D721Med (cell line): ENCODE results near the gene TLR1.

Experiments used
- DNase-seq: peaks from one replicate; pipeline ENCODE4 v3.0.0; 2011; ENCODE audit warnings: low spot score; ENCODE audit not compliant: insufficient read length
- FAIRE-seq: peaks from 2 replicates; lab custom pipeline; 2011; peaks lifted over from hg19 to GRCh38; lab: Jason Lieb, UNC
- TF ChIP-seq, protein P1 (sequence below): IDR thresholded peaks from 2 replicates; pipeline ENCODE4 v1.5.1; 2012; ENCODE audit warnings: mild to moderate bottlenecking, control low read depth; ENCODE audit not compliant: insufficient read depth; ENCODE audit errors: missing control alignments

TLR1 gene, protein sequence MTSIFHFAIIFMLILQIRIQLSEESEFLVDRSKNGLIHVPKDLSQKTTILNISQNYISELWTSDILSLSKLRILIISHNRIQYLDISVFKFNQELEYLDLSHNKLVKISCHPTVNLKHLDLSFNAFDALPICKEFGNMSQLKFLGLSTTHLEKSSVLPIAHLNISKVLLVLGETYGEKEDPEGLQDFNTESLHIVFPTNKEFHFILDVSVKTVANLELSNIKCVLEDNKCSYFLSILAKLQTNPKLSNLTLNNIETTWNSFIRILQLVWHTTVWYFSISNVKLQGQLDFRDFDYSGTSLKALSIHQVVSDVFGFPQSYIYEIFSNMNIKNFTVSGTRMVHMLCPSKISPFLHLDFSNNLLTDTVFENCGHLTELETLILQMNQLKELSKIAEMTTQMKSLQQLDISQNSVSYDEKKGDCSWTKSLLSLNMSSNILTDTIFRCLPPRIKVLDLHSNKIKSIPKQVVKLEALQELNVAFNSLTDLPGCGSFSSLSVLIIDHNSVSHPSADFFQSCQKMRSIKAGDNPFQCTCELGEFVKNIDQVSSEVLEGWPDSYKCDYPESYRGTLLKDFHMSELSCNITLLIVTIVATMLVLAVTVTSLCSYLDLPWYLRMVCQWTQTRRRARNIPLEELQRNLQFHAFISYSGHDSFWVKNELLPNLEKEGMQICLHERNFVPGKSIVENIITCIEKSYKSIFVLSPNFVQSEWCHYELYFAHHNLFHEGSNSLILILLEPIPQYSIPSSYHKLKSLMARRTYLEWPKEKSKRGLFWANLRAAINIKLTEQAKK

DNA sequence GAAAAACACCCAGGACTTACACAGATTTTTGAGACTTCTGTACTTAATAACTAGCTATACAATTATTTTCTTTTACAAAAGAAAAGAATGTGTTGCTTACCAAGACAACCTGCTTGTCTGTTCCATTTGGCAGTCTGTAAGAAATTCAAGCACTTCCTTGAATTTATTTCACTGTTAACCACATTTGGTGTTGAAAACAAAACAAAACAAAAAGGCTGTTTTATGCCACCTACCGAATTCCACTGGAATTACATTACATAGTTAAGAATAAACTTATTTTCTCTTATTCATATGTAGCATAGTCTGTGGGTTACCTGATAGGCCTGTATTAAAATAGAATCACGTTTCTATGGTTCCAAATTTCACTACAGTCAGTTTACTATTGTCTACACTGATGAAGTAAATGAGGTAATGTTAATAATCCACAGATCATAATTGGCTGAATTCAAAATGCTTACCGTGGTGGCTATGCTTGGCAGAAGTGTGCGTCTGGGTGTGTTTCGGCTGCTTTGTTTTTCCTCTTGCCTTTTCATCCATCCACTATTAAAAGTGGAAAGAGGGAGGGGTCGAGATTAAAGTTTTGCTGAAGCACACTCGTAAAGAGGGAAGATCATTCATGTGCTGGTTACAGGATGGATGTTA lies at the start of gene TLR1:
TSS of gene TLR1 (minus strand) at position 138 of the 642 bp plus-strand sequence. CDS start 5,960 bp downstream, outside the sequence.
- FAIRE-seq = no peak
- no peak for DNase-seq
- TF ChIP-seq, protein P1, sequence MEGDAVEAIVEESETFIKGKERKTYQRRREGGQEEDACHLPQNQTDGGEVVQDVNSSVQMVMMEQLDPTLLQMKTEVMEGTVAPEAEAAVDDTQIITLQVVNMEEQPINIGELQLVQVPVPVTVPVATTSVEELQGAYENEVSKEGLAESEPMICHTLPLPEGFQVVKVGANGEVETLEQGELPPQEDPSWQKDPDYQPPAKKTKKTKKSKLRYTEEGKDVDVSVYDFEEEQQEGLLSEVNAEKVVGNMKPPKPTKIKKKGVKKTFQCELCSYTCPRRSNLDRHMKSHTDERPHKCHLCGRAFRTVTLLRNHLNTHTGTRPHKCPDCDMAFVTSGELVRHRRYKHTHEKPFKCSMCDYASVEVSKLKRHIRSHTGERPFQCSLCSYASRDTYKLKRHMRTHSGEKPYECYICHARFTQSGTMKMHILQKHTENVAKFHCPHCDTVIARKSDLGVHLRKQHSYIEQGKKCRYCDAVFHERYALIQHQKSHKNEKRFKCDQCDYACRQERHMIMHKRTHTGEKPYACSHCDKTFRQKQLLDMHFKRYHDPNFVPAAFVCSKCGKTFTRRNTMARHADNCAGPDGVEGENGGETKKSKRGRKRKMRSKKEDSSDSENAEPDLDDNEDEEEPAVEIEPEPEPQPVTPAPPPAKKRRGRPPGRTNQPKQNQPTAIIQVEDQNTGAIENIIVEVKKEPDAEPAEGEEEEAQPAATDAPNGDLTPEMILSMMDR = peak; percentile 37

DNA sequence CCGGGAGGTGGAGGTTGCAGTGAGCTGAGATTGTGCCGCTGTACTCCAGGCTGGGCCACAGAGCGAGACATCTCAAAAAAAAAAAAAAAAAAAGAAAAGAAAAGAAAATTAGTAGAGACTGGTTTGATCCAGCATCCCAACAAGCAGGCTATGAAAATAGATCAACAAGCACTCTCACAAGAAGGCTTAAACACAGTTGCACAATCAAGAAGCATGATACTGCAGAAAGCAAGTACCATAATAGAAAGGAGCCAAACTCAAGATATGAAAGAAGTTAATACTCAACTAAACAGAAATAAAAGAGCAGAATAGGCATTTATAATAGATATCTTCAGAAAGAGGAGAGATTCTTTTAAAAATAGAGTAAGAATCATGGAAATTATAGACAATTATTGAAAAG lies 41.4 kb upstream of the TLR1 start:
- DNase-seq = no peak
- no peak for FAIRE-seq
- TF ChIP-seq, protein P1 = no peak

DNA sequence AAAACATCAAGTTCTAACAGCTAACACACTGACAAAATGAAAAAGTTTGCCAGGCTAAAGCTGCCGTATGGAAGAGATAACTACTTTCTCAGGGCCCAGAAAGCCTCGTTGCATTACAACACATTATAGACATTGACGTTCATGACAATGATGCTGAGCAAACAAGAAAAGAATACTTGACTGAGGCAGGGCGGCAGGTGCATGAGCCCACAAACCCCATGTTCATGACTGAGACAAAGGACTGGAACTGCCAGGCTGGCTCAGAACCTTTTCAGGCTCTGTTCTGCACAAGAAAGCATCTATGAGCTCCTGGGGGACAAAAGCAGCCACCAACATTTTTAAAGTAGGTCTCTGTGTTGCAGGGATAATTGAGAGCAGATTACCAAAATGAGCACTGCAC lies 38.4 kb upstream of the TLR1 start:
- TF ChIP-seq, protein P1 = no peak
- DNase-seq (no peak), FAIRE-seq (no peak)

DNA sequence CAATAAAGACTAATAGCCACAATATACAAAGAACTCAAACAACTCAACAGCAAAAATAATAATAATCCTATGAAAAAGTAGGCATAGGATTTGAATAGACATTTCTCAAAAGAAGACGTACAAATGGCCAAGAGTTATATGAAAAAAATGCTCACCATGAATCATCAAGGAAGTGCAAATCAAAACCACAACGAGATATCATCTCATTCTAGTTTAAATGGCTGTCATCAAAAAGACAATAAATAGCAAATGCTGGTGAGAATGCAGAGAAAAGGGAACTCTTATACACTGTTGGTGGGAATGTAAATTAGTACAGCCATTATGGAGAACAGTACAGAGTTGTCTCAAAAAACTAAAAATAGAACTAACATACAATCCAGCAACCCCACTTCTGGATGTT lies 33.3 kb upstream of the TLR1 start:
- TF ChIP-seq, protein P1 = no peak
- FAIRE-seq (no peak), DNase-seq (no peak)

DNA sequence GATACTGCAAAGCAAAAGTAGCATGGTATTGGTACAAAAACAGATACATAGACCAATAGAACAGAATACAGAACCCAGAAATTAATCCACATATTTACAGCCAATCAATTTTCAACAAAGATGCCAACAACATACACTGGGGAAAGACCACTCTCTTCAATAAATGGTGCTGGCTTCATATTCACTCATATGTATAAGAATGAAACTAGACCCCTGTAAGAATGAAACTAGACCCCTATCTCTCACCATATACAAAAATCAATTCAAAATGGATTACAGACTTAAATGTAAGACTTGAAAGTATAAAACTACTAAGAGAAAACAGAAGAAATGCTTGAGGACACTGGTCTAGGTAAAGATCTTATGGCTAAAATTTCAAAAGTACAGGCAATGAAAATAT lies 32.7 kb upstream of the TLR1 start:
- no peak for FAIRE-seq
- TF ChIP-seq, protein P1 = no peak
- DNase-seq = no peak

DNA sequence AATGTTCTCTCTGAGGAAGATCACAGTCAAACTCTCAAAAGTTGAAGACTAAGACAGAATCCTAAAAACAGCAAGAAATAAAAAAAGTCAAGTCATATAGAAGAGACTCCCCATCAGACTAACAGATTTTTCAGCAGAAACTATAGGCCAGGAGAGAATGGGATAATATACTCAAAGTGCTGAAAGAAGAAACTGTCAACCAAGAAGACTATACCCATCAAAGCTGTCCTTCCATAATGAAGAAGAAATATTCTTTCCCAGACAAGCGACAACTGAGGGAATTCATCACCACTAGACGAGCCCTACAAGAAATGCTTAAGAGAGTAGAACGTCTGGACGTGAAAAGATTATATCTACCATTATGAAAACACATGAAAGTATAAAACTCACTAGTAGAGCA lies 30.0 kb upstream of the TLR1 start:
- FAIRE-seq = no peak
- TF ChIP-seq, protein P1 = no peak
- no peak for DNase-seq
